ENCODE measurements around the gene OR4K1. TPM values are rescaled to one million over a fixed set of nuclear protein-coding genes. Genes with fewer than 3 reads are reported as not detected.

The OR4K1 gene
- total and polyA plus RNA-seq, 9 of the 15 experiments (the other 6 are each of a cell fraction or from before 2014, with no cell fraction given) = not detected

DNA sequence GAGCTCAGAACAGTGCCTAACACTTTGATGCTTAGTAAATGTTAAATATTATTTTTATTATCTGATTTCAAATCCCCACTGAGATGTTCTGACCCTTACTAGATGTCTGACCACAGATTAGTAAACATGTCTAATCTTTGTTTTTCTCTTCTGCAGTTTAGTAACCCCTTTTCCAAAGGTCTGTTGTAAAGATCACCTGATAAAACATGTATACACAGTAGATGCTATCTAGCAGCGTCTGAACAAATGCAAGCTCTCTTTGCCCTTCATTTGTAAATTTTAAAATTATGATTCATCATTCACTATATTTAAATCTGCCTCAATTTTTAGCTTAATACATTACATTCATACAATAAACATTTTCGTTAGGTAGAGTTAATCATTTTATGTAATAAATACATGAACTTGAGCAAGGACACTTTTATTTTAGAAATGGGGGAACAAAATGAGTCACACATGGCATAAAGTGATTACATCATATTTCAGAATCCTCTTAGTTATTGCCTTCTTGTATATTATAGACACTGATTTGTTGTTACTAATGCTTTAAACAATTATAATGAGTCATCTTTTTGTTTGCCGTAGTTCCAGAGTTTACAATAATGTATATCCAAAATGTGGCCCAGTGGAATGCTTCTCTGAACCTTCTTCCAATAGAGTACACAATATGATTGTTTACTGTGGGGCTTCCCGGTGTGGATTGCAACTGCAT, 12.0 kb upstream of the OR4K1 start:
- BruUV-seq (replicated peaks) = no TSS peak
- Histone ChIP-seq H4K20me1 (replicated peaks; ENCODE audit: control insufficient read depth, insufficient read depth, low read length) (no peaks in the 10 kb centered on the region), H2AFZ (ENCODE audit: low read depth, low read length) (peak overlapping the region; percentile 35; the same call in 1 of the 2 replicates), H3K4me2 (ENCODE audit: insufficient read depth, low read length) (no peak overlapping the region), H3K36me3 (ENCODE audit: control insufficient read depth, insufficient read depth, low read length) (no peaks in the 10 kb centered on the region), H3K27ac (ENCODE audit: extremely low read depth, low read depth, low read length) (no peak overlapping the region), H3K9me1 (ENCODE audit: control insufficient read depth, insufficient read depth, low read length) (no peaks in the 10 kb centered on the region), H3K4me1 (replicated peaks in 1 of 2; ENCODE audit: control insufficient read depth in 2 of 2, insufficient read depth in 2 of 2, low read length in 2 of 2) (no peaks in the 10 kb centered on the region), H3K9ac (ENCODE audit: insufficient read depth in 1 of 2, low read depth in 2 of 2, low read length in 2 of 2) (no peak overlapping the region), H3K79me2 (ENCODE audit: control insufficient read depth, insufficient read depth, low read length) (no peaks in the 10 kb centered on the region), H3K4me3 (no peak overlapping the region), H3K9me3 (replicated peaks; ENCODE audit: control insufficient read depth, insufficient read depth, low read depth, low read length) (no peaks in the 10 kb centered on the region), H3K27me3 (ENCODE audit: control insufficient read depth in 2 of 2, insufficient read depth in 2 of 2, low read length in 2 of 2) (no peaks in the 10 kb centered on the region)
- no peak for ATAC-seq
- WGBS (ENCODE audit: insufficient coverage, low coverage, missing lambda C conversion rate) = 9% methylated on average over 4 of the region's 4 CpGs
- no peak for FAIRE-seq
- CTCF ChIA-PET (ENCODE audit: low intra/inter-chr PET ratio) = no interaction called here
- POLR2A ChIA-PET = no interaction called here
- intact Hi-C loops (cut with micrococcal nuclease) (no loop called here), in situ Hi-C loops (cut with MboI) (no loop called here)
- no peak for DNase-seq (ENCODE audit: extremely low read depth in 1 of 4, low spot score in 3 of 4)
- TF ChIP-seq, protein P1, sequence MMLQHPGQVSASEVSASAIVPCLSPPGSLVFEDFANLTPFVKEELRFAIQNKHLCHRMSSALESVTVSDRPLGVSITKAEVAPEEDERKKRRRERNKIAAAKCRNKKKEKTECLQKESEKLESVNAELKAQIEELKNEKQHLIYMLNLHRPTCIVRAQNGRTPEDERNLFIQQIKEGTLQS (IDR thresholded peaks at IDR 0.05) = peak; percentile 78
- TF ChIP-seq, protein P1 (CRISPR knock-in tag; conservative IDR thresholded peaks at IDR 0.05) = no peak
- peak; percentile 58; the same call in 1 of the 2 replicates for TF ChIP-seq JUNB (CRISPR knock-in tag; conservative IDR thresholded peaks at IDR 0.05)
- peak; percentile 62; the same call in 1 of the 2 replicates for TF ChIP-seq FOXJ2 (tag; IDR thresholded peaks at IDR 0.05)
- TF ChIP-seq XRCC3 (IDR thresholded peaks at IDR 0.05) = no peak
- TF ChIP-seq, protein P2, sequence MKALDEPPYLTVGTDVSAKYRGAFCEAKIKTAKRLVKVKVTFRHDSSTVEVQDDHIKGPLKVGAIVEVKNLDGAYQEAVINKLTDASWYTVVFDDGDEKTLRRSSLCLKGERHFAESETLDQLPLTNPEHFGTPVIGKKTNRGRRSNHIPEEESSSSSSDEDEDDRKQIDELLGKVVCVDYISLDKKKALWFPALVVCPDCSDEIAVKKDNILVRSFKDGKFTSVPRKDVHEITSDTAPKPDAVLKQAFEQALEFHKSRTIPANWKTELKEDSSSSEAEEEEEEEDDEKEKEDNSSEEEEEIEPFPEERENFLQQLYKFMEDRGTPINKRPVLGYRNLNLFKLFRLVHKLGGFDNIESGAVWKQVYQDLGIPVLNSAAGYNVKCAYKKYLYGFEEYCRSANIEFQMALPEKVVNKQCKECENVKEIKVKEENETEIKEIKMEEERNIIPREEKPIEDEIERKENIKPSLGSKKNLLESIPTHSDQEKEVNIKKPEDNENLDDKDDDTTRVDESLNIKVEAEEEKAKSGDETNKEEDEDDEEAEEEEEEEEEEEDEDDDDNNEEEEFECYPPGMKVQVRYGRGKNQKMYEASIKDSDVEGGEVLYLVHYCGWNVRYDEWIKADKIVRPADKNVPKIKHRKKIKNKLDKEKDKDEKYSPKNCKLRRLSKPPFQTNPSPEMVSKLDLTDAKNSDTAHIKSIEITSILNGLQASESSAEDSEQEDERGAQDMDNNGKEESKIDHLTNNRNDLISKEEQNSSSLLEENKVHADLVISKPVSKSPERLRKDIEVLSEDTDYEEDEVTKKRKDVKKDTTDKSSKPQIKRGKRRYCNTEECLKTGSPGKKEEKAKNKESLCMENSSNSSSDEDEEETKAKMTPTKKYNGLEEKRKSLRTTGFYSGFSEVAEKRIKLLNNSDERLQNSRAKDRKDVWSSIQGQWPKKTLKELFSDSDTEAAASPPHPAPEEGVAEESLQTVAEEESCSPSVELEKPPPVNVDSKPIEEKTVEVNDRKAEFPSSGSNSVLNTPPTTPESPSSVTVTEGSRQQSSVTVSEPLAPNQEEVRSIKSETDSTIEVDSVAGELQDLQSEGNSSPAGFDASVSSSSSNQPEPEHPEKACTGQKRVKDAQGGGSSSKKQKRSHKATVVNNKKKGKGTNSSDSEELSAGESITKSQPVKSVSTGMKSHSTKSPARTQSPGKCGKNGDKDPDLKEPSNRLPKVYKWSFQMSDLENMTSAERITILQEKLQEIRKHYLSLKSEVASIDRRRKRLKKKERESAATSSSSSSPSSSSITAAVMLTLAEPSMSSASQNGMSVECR (CRISPR knock-in tag; IDR thresholded peaks at IDR 0.05) = no peak
- no peak for TF ChIP-seq CEBPG (CRISPR knock-in tag; IDR thresholded peaks at IDR 0.05)
- peak; percentile 72 to 76 for TF ChIP-seq CEBPG (tag; conservative IDR thresholded peaks at IDR 0.05 in 1 of 2, IDR thresholded peaks at IDR 0.05 in 1 of 2)
